Endothelial cell of umbilical vein (primary cell): ENCODE measurements around the gene S100Z. TPM values are rescaled to one million over a fixed set of nuclear protein-coding genes. Genes with fewer than 3 reads are reported as not detected.
"Not testable (repeated sequence)": the region's sequence is repeated elsewhere in the genome, so short reads cannot be mapped to it uniquely, and the experiment has no call there.

Experiments used
- BruUV-seq: library from RNA; stranded (reverse); fragments of 400-500 nt; replicated peaks from 2 replicates; lab custom pipeline; 2021; lab: Mats Ljungman, UMichigan
- CTCF ChIA-PET: fragments of 300-600, 350-600 bp; sonication (Branson Sonifier 250); formaldehyde crosslinking; loops from one replicate; lab custom pipeline; 2021; ENCODE audit warnings: antibody characterized with exemption, inconsistent platforms; lab: Charles Lee
- POLR2A ChIA-PET: fragments of 300-600, 350-600 bp; sonication (Branson Sonifier 250); formaldehyde crosslinking; loops from one replicate; lab custom pipeline; 2021; ENCODE audit warnings: antibody characterized with exemption, inconsistent platforms; lab: Charles Lee
- DNase-seq: peaks from one replicate; pipeline ENCODE4 v3.0.0-alpha.2; 2011; ENCODE audit warnings: low read depth, low spot score
- FAIRE-seq: peaks from 2 replicates; lab custom pipeline; 2011; peaks lifted over from hg19 to GRCh38; lab: Jason Lieb, UNC
- H2AFZ ChIP-seq: 2 replicates; pipeline ENCODE4 v1.6.0; 2012; ENCODE audit warnings: low read depth, low read length, control low read depth, inconsistent platforms
- H3K27ac ChIP-seq: 2 replicates; pipeline ENCODE4 v1.5.1; 2011; ENCODE audit warnings: low read depth, mild to moderate bottlenecking, control low read depth, low read length, moderate library complexity; ENCODE audit not compliant: insufficient read depth
- H3K27me3 ChIP-seq, 2 experiments: 2 replicates each; pipeline versions ENCODE4 v1.6.0 to v1.6.1; 2011; ENCODE audit warnings: low read length in 2 of 2, mixed read lengths in 1 of 2; ENCODE audit not compliant: control insufficient read depth in 2 of 2, insufficient read depth in 2 of 2
- H3K36me3 ChIP-seq, 2 experiments: 2 replicates in 1 of 2; 3 replicates in 1 of 2; pipeline ENCODE4 v1.5.1; 2011; ENCODE audit warnings: low read length in 2 of 2, mild to moderate bottlenecking in 1 of 2, moderate library complexity in 1 of 2; ENCODE audit not compliant: control insufficient read depth in 2 of 2, insufficient read depth in 2 of 2; ENCODE audit errors: extremely low read depth in 1 of 2
- H3K4me1 ChIP-seq: 3 replicates; pipeline ENCODE4 v1.5.1; 2011; ENCODE audit warnings: mild to moderate bottlenecking, low read length; ENCODE audit not compliant: control insufficient read depth, insufficient read depth; ENCODE audit errors: extremely low read depth
- H3K4me2 ChIP-seq: 2 replicates; pipeline ENCODE4 v1.6.1; 2011; ENCODE audit warnings: low read length, control low read depth, mixed read lengths; ENCODE audit not compliant: insufficient read depth
- H3K4me3 ChIP-seq, 3 experiments: fragments of 200-600 bp in 1 of 3; sonication (generic), shearing (Covaris generic) in 1 of 3; replicated peaks in 1 of 3; 2 replicates each; pipeline ENCODE4 v1.5.1; 2011 to 2016; ENCODE audit warnings: control low read depth in 3 of 3, low read length in 3 of 3, mild to moderate bottlenecking in 2 of 3, inconsistent platforms in 1 of 3, low read depth in 1 of 3, moderate library complexity in 1 of 3; ENCODE audit not compliant: insufficient read depth in 1 of 3
- H3K79me2 ChIP-seq: 2 replicates; pipeline ENCODE4 v1.6.0; 2012; ENCODE audit warnings: low read length, inconsistent platforms; ENCODE audit not compliant: control insufficient read depth, insufficient read depth
- H3K9ac ChIP-seq: replicated peaks from 2 replicates; pipeline ENCODE3; 2011; ENCODE audit warnings: low read length, control low read depth; ENCODE audit not compliant: insufficient read depth; ENCODE audit errors: extremely low read depth
- H3K9me1 ChIP-seq: replicated peaks from 3 replicates; pipeline ENCODE4 v1.6.0; 2011; ENCODE audit warnings: mild to moderate bottlenecking, low read length; ENCODE audit not compliant: control insufficient read depth, insufficient read depth; ENCODE audit errors: extremely low read depth
- H3K9me3 ChIP-seq: replicated peaks from 2 replicates; pipeline ENCODE4 v1.5.1; 2012; ENCODE audit warnings: low read length, inconsistent platforms; ENCODE audit not compliant: control insufficient read depth, insufficient read depth
- H4K20me1 ChIP-seq: replicated peaks from 2 replicates; pipeline ENCODE3; 2011; ENCODE audit warnings: mild to moderate bottlenecking, low read length; ENCODE audit not compliant: control insufficient read depth, insufficient read depth; ENCODE audit errors: extremely low read depth
- EZH2 ChIP-seq: IDR thresholded peaks from 2 replicates; pipeline ENCODE4 v1.6.1; 2012; ENCODE audit warnings: borderline replicate concordance, low read depth, mild to moderate bottlenecking, moderate library complexity, low read length, inconsistent platforms; ENCODE audit not compliant: severe bottlenecking
- JUN ChIP-seq: IDR thresholded peaks from 2 replicates; pipeline ENCODE4 v1.6.1; 2011; ENCODE audit warnings: borderline replicate concordance, low read depth; ENCODE audit not compliant: insufficient read length, insufficient read depth
- POLR2AphosphoS5 ChIP-seq: IDR thresholded peaks from 2 replicates; pipeline ENCODE4 v1.6.1; 2012; ENCODE audit warnings: low read depth, mild to moderate bottlenecking, control low read depth, low read length, moderate library complexity; ENCODE audit not compliant: insufficient read depth
- dilution Hi-C: fragments of 300-500 bp; cut with MboI; formaldehyde crosslinking; loops from one replicate; pipeline ENCODE4 v1.15.0; 2019; ENCODE audit warnings: low sequenced_read_pairs; ENCODE audit not compliant: extremely low pct_ligation_motif_present
- intact Hi-C: fragments of 100-400 bp; cut with micrococcal nuclease; formaldehyde crosslinking; loops from one replicate; pipeline ENCODE4 v1.10.0; 2022
- polyA plus RNA-seq, 4 experiments: library from polyadenylated mRNA; depleted of rRNA in 3 of 4; stranded (reverse) in 3 of 4; unstranded in 1 of 4; fragments of >200 nt; gene quantifications; 2 replicates each; pipeline versions ENCODE4 v1.2.1 to v1.2.3, GENCODE V29; 2011 to 2012; ENCODE audit warnings: missing spikeins in 1 of 4
- total RNA-seq: library from RNA; stranded (reverse); gene quantifications from 2 replicates; pipeline ENCODE4 v1.2.3, GENCODE V29; 2021

S100Z gene
- total and polyA plus RNA-seq, 2 donors (not counting 3 experiments of a cell fraction or from before 2014, with no cell fraction given), result not detected

DNA sequence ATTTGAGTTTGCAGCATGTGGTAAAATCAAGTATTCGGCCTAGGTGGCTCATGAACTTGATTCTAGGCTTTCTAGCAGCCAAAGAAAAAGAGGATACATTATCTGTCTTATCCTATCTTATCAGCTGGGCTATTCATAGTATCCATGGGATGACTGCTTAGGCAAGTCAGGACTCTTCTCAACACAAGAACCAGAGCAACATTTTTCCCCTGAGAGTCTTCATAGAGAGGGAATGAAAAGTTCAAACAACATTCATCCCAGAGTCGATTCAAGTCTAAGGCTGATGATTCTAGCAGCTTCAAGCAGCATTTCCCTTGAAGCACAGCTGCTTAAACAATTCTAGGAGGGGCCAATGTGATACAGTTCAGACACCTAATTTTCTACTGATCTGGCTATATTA, 3.0 kb downstream of the S100Z start:
- no peaks in the 10 kb centered on the region for H4K20me1 ChIP-seq
- intact Hi-C loops, result no loop called here
- CTCF ChIA-PET, result interaction anchor here (0.6 to 1.0 kb wide), 2 partner anchors 10 to 78 kb away, joined by 3 to 4 read pairs; no protein-coding TSS in a partner anchor
- FAIRE-seq (no peak), DNase-seq (no peak)
- no peaks in the 10 kb centered on the region for H3K9me1 ChIP-seq
- dilution Hi-C loops, result no loop called here
- peaks cover 5% of the 10 kb centered on the region for H3K4me1 ChIP-seq
- no peak overlapping the region for H2AFZ ChIP-seq
- H3K4me3 ChIP-seq, result no peak overlapping the region
- TF ChIP-seq POLR2AphosphoS5 (no peak), EZH2 (no peak), JUN (no peak)
- no TSS peak for BruUV-seq
- no peak overlapping the region for H3K4me2 ChIP-seq
- H3K27me3 ChIP-seq, result no peaks in the 10 kb centered on the region
- POLR2A ChIA-PET, result no interaction called here
- no peak overlapping the region for H3K27ac ChIP-seq
- no peaks in the 10 kb centered on the region for H3K9me3 ChIP-seq
- no peaks in the 10 kb centered on the region for H3K79me2 ChIP-seq
- H3K36me3 ChIP-seq, result no peaks in the 10 kb centered on the region
- H3K9ac ChIP-seq, result no peak overlapping the region

DNA sequence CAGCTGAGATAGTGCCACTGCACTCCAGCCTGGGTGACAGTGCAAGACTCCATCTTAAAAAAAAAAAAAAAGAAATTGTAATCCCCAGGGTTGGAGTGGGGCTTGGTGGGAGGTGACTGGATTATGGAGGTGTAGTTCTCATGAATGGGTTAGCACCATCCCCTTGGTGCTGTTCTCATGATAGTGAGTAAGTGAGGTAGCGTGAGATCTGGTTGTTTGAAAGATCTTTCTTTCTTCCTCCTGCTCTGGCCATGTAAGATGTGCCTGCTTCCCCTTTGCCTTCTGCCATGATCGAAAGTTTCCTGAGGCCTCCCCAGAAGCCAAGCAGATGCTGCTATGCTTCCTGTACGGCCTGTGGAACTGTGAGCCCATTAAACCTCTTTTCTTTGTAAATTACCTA, 3.9 kb downstream of the S100Z start:
- POLR2A ChIA-PET, DNase-seq, H2AFZ ChIP-seq, BruUV-seq, intact Hi-C loops, H3K36me3 ChIP-seq, H4K20me1 ChIP-seq, H3K9me3 ChIP-seq, H3K9ac ChIP-seq, H3K27ac ChIP-seq, H3K9me1 ChIP-seq, H3K4me3 ChIP-seq, H3K27me3 ChIP-seq, CTCF ChIA-PET, H3K4me2 ChIP-seq, H3K4me1 ChIP-seq, FAIRE-seq, H3K79me2 ChIP-seq, dilution Hi-C loops: not testable (repeated sequence)
